NCI-H2196 (cell line): Measurements from ENCODE around the gene AQP6.

Experiments
- DNase-seq: peaks from one replicate; lab custom pipeline; 2025; ENCODE audit not compliant: unreplicated experiment; lab: John Stamatoyannopoulos, UW

AQP6 gene

DNA sequence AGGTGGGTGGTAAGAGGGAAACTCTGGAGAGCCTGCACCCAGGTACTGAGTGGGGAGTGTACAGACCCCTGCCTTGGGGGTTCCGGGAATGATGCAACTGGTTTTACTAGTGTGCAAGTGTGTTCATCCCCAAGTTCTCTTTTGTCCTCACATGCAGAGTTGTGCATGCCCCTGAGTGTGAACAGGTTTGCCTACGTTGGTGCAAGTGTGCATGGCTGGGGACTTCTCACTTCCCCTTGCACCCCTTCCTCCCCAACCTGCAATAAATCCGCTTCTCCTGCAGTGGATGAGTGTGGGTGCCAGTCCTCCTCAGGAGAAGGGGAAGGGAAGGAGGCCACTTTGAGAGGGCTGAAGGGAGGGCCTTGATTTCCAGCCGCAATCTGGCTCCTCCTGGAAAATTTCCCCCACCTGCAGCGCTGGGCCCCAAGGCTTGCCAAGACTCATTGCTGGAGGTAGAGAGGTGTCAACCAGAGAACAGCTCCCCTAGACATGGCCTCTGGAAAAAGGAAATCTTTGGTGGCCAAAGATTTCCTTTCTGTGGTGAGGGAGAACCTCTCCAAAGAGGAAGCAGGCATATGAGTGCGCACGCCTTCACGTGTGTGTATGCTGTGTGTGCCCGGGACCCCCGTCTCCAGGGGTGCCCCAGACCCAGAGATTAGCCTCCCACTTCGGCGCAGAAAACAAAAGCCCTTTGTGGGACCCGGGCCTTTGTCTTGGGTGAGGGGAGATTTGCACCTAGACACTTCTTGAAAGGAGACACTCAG, 16.7 kb upstream of the AQP6 start:
- DNase-seq, result no peak

DNA sequence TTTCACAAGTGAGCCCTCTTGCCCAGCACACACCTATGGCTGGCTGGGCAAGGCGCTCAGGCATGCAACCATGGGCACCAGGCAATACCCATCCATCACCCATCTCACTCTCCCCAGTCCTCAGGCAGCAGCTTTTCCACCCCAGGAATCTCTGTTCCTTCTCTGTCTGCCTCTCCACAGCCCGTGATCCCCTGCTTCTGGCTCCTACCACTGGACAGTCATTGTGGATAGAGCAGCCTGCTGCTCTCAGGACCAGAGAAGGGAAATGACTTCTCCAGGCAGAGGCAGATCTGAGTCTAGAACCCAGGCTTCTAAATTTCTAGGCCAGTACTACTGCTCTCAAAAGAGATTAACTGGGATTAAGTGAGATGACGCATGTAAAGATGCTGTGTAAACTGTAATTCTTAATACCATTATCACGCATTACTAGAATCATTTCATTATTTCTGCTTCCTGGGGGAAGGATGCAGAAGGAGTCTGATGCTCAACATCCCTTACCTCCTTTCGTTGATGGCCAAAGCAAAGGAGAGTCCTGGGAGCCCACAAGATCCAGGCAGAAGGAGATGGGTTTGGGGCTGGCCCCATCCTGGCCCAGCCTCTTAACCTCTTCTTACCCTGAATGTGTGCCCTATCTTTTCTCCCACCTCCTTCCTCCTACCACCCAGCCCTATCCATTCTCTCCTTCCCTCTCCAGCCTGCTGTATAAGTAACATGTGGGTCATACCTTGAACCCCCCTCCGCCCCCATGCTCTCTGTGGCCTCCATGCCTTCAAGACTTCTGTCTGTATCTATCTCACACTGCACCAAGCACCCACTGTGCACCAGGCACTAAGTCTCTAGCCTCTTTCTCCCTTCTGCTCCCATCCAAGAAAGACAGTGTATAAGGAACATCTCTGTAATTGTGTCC, 15.8 kb upstream of the AQP6 start:
- DNase-seq, result no peak

DNA sequence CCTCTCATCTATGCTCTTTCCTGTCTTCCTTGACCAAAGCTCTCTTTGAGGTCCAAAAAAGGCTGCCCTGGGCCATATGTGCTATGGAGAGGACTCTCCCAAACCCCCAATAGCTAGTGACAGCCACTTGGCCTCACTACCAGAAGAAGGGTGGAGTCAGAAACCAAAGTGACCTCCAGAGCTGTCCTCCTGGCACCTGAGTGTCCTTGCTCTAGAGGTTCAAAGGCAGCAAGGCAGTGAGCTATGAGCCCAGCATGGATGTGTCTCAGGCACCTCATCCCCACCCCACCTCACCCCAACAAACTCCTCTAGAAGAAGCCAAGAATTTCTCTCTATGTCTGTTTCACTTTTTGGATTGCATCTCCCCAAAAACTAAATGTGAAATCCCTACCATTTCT, 15.2 kb upstream of the AQP6 start:
- no peak for DNase-seq

DNA sequence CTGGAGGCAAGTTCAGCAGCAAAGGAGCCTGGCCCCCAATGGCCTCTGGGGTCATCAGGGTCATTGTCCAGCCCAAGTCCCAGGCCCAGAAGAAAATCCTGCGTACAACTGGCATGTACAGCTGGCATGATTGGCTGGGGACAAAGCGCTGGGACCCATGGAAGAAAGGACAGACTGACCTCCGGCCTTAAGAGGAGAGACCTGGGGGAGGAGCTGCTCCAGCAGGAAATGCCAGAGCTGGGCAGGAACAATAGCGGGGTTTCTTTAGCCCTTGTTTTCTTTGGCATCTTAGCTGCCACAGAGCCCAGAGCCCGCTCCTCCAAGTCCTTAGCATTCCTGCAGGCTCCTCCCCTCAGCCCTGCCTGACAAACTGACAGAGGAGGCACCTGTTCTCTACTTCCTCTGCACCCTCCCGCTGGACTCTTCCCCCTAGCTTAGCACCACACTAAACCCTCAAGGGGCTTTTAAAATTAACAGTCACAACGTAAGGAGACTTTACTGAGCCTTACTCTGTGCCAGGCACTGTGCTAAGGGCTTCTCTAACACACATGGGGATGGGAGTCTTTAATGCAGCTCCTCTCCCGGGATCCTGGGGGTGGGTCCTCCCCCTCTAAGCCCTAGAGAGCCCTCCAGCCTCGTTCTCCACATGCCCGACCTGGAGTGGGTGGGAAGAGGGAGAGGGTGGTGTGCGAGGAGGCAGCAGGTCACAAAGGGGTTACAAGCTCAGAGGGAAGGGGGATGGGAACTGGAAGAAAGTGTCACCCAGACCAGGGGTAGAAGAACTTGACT, 12.9 kb upstream of the AQP6 start:
- peak; percentile 33 for DNase-seq

DNA sequence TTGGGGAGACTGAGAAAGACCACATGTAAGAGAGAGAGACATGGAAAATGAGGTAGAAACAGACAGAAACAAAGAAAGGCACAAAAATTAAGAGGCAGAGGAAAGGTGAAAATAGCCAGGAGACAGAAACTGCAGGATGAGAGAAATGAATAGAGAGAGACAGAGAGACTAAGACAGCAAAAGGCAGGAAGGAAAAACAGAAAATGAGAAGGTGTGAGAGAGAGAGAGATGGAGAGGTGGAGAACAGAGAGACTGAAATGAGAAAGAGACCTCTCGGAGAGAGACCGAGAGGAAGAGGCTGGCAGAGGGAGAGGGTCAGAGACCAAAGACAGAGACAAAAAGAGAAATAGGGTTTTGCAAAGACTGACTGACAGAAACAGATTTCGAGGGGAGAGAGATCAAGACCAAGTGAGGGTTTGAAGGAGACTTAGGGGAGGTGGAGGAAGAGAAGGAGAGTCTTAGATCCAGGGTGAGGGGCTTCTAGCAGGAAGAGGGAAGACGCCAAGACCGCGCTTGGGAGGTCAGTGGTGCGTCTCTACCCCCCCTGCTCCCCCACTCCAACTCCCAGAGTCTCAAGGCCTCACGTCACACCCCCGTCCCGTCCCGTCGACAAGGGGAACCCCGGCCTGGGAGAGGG, 12.2 kb upstream of the AQP6 start:
- no peak for DNase-seq

DNA sequence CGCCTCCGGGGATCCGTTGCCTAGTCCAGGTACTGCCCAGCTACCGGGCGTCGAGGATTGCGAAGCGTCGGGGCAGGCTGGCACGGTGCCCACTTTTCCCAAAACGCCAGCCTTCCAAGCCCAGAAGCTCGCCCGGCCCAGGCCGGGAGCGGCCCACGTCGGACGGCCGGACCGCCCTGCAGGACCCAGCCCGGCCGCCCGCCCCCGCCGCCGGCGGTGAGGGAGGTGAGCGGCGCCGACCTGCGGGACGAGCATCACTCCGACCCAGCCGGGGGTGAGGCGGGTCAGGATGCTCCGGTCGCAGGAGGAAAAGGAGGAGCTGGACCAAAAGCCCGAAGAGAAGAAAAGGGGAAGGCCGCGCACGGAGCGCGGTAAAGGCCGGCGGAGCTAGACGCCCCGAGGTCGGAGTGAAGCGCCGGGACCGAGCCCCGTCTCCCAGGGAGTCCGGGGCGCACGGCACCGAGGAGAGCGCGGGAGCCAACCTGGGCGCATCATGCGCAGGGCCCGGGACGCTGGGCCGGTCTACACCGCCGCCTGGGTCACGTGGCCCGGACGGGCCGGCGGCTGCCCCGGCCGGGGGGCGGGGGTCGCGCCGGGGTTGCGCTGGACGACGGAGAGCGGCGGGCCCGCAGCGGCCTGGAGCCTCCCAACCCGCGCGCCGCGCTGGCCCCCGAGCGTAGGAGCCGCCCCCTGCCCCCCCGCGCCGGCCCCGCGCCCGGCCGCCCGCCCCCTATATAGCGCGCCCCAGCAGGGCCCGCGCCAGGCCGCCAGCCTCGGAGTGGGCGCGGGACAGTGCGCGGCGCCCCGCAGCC, 11.4 kb upstream of the AQP6 start, which contains the start of gene AQP5:
AQP5 (plus strand) TSS at position 762 of the 812 bp plus-strand sequence. CDS start 146 bp downstream, outside the sequence.
- no peak for DNase-seq

DNA sequence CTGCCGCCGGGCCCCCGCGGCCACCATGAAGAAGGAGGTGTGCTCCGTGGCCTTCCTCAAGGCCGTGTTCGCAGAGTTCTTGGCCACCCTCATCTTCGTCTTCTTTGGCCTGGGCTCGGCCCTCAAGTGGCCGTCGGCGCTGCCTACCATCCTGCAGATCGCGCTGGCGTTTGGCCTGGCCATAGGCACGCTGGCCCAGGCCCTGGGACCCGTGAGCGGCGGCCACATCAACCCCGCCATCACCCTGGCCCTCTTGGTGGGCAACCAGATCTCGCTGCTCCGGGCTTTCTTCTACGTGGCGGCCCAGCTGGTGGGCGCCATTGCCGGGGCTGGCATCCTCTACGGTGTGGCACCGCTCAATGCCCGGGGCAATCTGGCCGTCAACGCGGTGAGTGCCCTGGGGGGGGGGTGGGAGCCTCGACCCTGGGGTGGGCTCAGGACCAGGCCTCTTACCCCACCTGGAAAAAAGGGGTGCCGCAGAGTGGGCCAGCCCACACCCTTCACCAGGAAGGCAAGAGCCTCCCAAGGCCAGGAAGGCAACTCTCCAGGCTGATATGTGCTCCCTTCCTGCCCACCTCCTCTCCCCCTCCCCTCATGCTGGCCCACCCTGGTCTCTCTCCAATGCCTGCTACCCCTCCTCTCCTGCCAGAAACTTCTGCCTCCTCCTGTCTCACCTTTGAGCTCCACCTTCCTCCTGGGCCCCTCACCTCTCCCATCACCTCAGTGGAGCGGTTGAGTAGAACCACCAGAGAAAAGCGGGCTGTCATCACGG, 10.6 kb upstream of the AQP6 start:
- DNase-seq, result no peak

DNA sequence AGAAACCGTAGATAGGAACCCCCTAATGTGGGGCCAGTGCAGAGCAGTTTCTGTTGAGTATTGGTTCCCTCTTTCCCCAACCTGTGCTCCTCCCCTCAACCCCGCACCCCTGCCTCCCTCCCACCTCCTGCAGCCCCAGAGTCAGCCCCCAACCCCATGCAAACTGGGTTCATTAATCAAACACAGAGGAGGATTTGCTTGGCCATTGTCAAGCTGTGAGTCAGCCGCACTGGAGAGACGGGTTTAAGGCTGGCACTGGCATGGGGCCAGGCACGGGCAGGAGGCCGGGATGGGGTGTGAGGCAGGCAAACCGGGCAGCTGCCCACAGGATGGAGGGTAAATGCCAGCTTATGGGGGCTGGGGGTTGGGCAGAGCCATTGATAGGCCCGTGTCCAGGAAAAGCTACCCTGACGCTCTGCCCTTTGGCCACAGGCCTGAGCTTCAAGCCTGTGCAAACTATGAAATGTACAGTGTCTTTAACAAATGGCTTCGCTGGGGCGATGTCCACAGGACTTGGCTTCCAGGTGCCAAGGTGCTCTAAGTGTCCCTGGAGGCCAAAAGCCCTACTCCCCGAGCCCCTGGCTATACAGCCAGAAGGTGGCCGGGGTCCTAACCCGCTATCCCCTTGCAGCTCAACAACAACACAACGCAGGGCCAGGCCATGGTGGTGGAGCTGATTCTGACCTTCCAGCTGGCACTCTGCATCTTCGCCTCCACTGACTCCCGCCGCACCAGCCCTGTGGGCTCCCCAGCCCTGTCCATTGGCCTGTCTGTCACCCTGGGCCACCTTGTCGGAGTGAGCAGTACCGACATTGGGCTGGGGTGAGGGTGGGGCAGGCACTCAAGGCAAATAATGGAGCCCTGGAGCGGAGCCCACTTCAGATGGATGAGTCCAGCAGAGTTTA, 9.6 kb upstream of the AQP6 start:
- DNase-seq, result peak; percentile 96

DNA sequence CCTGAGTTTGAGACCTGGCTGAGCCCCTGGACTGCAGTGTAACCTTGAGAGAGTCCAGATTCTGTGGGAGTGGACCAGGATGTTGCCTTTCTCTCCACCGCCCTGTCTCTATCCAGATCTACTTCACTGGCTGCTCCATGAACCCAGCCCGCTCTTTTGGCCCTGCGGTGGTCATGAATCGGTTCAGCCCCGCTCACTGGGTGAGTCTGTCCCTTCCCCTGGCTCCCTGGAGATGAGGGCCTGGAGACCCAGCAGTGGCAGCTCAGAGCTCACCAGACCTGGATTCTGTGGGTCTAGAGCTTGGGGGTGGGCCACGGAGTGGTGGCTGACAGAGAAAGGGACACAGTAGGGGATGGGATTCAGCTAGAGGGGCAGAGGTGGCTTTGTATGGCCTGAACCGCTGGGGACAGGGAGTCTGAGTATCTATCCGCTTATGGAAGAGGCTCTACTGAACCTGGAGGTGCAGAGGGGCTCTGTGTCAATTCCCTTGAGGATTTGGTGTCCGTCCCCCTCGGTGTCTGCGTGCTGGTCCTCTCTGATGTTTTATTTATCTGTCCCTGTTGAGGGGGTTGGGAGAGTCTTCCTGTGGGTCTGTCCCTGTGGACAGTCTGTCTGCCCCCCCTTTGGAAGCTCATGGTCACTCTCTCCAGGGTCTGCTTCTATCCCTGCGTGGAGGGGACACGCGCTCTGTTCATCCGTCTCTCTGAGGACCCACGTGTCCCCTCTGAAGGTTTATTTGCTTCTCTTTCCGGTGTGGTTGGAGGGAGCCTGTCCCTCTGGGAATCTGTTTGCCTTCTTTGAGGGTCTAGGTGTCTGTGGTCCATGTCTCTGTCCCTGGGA, 8.6 kb upstream of the AQP6 start:
- DNase-seq, result no peak

- no peak for DNase-seq
Observed at GRCh38 chr12:49964849-49965624, 7.7 kb upstream of the AQP6 start.

DNA sequence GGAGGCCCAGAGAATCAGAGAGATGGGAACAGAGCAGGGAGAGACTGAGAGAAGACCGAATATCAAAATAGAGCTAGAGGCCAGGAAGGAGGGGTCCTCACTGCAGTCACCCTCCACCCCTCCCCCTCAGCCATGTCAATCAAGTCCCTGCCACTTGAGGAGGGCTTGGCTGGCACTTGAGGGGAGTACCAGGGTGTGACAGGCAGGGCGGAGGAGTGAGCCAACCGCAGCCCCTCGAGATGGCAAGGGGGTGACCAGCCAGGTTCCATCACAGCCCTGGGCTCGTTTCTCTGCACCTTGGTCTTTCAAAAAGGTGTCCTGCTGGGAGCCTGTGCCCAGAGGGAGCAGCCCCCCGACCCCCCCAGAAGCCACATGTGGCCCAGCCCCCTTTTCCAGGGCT, 6.9 kb upstream of the AQP6 start:
- DNase-seq, result no peak

DNA sequence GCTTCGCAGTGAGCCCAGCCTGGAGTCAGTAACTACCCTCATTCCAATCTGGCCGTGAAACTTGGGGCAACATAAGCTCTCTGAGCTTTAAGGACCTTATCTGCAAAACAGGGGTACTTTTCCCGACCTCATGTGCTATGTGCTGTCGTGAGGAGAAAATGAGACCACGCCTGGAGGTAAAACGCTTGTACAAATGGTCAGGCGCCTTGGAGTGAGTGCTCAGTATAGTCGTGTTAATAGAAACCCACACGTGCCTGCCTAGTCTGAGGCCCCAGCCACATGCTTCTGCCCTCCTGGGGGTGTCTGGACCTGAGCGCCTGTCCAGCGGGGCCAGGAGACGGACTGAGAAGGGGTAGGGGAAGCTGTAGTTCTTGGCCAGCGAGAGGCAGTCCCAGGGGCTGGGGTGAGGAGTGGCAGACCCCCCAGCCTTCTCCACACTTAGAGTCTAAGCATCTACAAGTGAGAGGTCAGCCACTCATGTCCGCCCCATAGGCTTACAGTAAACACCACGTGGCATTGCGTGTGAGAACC, 6.2 kb upstream of the AQP6 start:
- DNase-seq, result no peak

DNA sequence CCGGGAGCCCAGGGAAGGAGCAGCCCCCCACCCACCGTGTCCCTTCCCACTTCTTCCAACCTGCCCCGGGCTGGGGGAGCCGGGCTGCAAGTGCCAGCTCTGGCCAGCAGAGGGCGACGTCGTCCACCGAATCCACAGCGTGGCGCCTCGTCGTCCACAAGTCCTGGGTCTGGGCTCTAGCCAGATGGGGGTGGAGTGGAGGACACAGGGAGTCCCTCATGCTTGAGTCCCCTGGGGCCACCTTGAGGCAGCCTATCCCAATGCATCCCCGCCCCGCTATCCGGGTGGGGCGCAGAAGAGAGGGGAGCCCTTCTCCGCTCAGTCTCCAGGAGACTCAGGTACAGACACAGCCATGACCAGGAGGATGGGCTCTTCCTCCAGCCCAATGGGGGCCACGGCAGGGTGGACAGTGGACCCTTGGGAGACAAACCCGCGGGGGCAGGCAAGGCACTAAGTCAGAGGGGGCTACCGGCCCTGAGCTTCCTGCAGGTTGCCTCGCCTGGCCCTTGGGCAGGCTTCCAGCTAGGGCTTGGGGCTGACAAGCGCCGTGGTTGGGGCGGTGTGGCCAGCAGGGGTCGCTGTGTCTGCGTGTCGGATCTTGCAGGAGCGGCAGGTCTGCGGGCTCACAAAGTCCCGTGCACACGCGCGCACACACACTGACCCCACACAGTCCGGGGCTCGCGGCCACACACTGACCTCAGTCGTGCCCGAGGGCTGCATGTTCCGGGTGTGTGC, 5.5 kb upstream of the AQP6 start:
- DNase-seq, result peak; percentile 92

DNA sequence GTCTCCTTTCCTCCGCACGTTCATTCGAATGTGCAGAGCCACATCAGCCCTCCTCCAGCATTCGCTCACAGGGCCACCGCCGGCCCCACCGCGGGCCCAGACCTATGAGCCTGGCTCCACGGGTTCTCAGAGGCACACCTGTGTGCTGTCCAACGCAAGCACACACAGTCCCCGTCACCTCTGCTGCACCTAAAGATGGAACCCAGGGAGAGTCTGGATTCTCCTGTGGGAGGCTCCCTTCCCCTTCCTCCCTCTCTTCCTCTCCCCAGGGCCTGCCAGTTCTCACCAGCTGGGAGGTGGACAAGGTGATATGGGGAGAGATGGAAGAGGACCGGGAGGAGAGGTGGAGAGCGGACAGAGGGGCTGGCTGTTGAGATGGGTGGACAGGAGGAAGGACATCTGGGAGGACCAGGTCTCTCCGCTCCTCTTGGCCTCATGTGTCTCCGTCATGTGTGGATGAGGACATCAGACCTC, 4.9 kb upstream of the AQP6 start:
- DNase-seq, result no peak

- no peak for DNase-seq
Observed at GRCh38 chr12:49968471-49968870, 4.3 kb upstream of the AQP6 start.

DNA sequence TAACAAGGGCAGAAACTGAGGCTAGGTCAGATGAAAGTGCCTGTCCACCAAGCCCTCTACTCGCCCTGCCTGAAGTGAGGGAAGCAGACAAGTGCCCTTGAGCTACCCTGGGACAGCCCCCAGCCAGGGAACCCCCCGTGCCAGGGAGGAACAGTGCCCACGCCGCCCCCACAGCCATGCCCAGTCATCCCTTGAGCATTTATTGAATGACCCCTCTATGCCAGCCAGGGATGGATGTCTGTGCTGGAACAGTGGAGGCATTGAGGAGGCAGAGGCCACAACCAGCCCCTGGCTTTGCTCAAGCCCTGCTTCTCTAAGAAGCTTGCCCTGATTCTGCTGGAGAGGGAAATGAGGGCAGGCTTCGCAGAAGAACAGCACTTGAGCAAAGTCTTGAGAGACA, 3.7 kb upstream of the AQP6 start:
- no peak for DNase-seq
